Activated CD4-positive, alpha-beta T cell treated with anti-CD3 and anti-CD28 coated beads, Interleukin-2, amount 10 ng/mL, durations not matched to agents 24 days and 14 days (primary cell): ENCODE results near the gene AHSG. TPM values are rescaled to one million over a fixed set of nuclear protein-coding genes. Genes with fewer than 3 reads are reported as not detected.

Source experiments
- total RNA-seq: library from RNA; stranded (reverse); gene quantifications from 2 replicates; pipeline ENCODE4 v1.2.3, GENCODE V29; 2022

Gene AHSG
- total RNA-seq, 1 donor from 2014 or later = not detected

Other genes starting within 250 kb of the AHSG start
- 4.4 and 4.8 TPM in 2 replicates for gene CRYGS, start 68.7 kb upstream of the AHSG start, total RNA-seq
- 20.9 and 21.4 TPM in 2 replicates for gene TBCCD1, start 45.7 kb upstream of the AHSG start, total RNA-seq
- gene DNAJB11, start 42.3 kb upstream of the AHSG start, total RNA-seq = 74.0 and 77.7 TPM in 2 replicates
- not detected in 2 replicates for gene FETUB, start 27.3 kb downstream of the AHSG start, total RNA-seq
- not detected in 2 replicates for gene HRG, start 53.0 kb downstream of the AHSG start, total RNA-seq
- gene KNG1, start 104.3 kb downstream of the AHSG start, total RNA-seq = not detected in 2 replicates
- gene EIF4A2, start 170.5 kb downstream of the AHSG start, total RNA-seq = 502 and 507 TPM in 2 replicates
- 116 and 119 TPM in 2 replicates for gene RFC4, start 193.4 kb downstream of the AHSG start, total RNA-seq
- not detected in 2 replicates for gene ADIPOQ, start 229.7 kb downstream of the AHSG start, total RNA-seq